GM20000 (cell line): ENCODE data around the gene TRPM6.

Source experiments
- DNase-seq: peaks from one replicate; pipeline ENCODE4 v3.0.0; 2012; ENCODE audit warnings: low spot score
- CTCF ChIP-seq: IDR thresholded peaks from 2 replicates; pipeline ENCODE4 v1.5.1; 2012; ENCODE audit warnings: mild to moderate bottlenecking, control low read depth; ENCODE audit errors: extremely low read depth, missing control alignments

TRPM6 gene

GRCh38 chr9:74728176-74728575 lies 159.5 kb downstream of the TRPM6 start:
- no peak for DNase-seq
- TF ChIP-seq CTCF, result no peak

GRCh38 chr9:74726581-74726980 lies 161.1 kb downstream of the TRPM6 start:
- no peak for DNase-seq
- no peak for TF ChIP-seq CTCF

GRCh38 chr9:74724317-74724716 lies 163.4 kb downstream of the TRPM6 start:
- DNase-seq, result no peak
- no peak for TF ChIP-seq CTCF

- no peak for DNase-seq
- TF ChIP-seq CTCF, result no peak
These were observed 165.7 kb downstream of the TRPM6 start for GRCh38 chr9:74721696-74722660.

GRCh38 chr9:74719306-74719705 lies 168.4 kb downstream of the TRPM6 start:
- no peak for TF ChIP-seq CTCF
- DNase-seq, result no peak

- TF ChIP-seq CTCF, result no peak
- no peak for DNase-seq
These were observed 169.0 kb downstream of the TRPM6 start for GRCh38 chr9:74718709-74719108.

GRCh38 chr9:74711341-74711740 lies 176.4 kb downstream of the TRPM6 start:
- TF ChIP-seq CTCF, result no peak
- no peak for DNase-seq
